ENCODE data around the gene SLC6A12.

- TF ChIP-seq CTCF (IDR thresholded peaks at IDR 0.05): no peak
- no peak for TF ChIP-seq EP300 (IDR thresholded peaks at IDR 0.05)
Observed at GRCh38 chr12:179131-179884, 34.6 kb downstream of the SLC6A12 start.
